Measurements from ENCODE around the gene CMSS1.

Gene CMSS1

DNA sequence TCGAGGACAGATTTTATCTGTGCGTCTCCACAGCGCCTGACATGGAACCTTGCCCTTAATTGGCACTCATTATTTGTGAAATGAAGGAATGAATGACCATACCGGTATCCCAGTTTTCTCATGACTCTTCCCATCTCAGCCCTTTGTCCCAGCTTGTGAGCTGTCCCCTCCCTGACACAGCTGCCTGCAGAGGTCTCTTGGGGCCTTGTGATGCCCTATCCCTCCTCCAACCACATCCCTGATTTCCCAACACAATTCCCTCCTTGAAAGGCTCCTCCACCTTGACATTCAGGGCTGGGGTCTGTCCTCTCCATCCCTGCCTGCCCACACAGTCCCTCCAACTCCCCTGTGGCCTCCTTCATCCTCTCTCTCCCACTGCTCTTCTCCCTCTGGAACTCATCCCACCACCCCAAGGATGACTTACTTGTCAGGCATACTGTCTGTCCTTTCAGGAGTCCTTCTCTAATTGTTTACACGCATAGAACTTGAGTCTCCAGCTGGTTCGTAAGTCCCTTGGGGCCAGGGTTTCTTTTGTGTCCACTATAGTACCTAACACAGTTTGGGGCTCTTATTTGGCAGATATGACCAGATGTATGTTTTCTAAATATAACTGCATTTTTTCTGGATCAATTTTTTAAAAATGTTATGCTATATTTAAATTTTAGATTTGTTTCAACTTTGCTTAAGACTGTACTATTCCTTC is 332.2 kb downstream of the CMSS1 start:
- Histone ChIP-seq H3K27me3 (ENCODE audit: control insufficient read depth in 1 of 2, insufficient read depth in 2 of 2, low read length in 2 of 2) (no peaks in the 10 kb centered on the region), H3K9me3 (ENCODE audit: control insufficient read depth in 2 of 2, low read length in 2 of 2) (no peaks in the 10 kb centered on the region), H3K4me1 (ENCODE audit: control insufficient read depth, insufficient read depth, low read length) (no peaks in the 10 kb centered on the region), H3K27ac (ENCODE audit: low read length) (peak overlapping the region; percentile 47), H3K4me3 (ENCODE audit: low read length in 2 of 2) (no peak overlapping the region), H3K9ac (ENCODE audit: low read length in 2 of 2) (no peak overlapping the region), H3K36me3 (ENCODE audit: control insufficient read depth in 2 of 2, insufficient read depth in 2 of 2, low read length in 2 of 2) (no peaks in the 10 kb centered on the region)

DNA sequence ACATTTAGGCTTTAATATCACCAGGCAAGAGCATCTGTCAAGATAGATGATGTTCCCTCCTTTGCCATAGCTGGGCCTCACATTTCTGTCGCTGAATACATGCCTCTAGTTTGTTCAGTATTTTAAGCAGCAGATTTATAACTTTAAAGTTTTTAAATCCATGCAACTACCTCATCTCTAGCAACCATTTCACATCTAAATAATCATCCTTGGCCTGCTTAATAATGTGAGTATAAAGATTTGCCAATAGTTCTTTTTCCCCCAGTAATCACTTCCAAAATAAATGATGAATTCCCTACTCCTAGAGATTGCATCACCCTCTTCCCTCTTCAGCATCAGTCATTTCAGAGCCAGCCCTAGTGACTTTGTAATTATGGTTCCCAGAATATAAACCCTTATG is 332.8 kb downstream of the CMSS1 start:
- Histone ChIP-seq H3K9me3 (ENCODE audit: control insufficient read depth in 2 of 2, low read length in 2 of 2) (peaks cover 0 to 5% of the 10 kb centered on the region in 2 donors), H3K4me3 (ENCODE audit: low read length in 2 of 2) (no peak overlapping the region), H3K27me3 (ENCODE audit: control insufficient read depth in 1 of 2, insufficient read depth in 2 of 2, low read length in 2 of 2) (no peaks in the 10 kb centered on the region), H3K36me3 (ENCODE audit: control insufficient read depth in 2 of 2, insufficient read depth in 2 of 2, low read length in 2 of 2) (no peaks in the 10 kb centered on the region), H3K9ac (ENCODE audit: low read length in 2 of 2) (no peak overlapping the region), H3K27ac (ENCODE audit: low read length) (no peak overlapping the region), H3K4me1 (ENCODE audit: control insufficient read depth, insufficient read depth, low read length) (no peaks in the 10 kb centered on the region)

DNA sequence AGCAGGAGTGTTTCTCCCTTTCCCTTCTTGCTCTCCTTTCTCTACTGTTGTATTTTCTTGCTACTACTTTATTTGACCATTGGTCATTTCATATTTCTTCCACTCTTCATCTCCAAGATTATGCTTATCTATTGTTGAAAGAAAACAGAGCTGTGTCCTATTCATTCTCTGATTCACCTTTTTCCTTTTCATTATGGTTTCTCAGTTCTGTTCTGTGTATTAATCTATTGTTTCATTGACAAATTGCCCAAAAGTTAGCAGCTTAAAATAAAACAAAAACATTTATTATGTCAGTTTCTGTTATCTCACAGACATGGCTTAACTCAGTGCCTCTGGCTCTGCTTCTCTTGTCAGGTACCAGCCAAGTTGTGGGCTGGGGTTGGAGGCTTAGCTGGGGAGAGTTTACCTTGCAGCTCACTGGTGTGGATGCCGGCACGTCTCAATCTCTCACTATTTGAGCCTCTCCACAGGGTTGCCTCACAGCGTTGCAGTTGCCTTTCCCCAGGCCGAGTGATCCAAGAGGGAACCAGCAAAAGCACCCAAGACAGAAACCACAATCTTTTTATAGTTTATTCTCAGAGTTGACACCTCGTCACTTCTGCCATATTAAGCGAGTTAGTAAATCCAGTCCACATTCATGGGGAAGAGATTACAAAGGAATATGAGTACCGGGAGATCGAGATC is 333.5 kb downstream of the CMSS1 start:
- Histone ChIP-seq H3K4me1 (ENCODE audit: control insufficient read depth, insufficient read depth, low read length) (no peaks in the 10 kb centered on the region), H3K4me3 (ENCODE audit: low read length in 2 of 2) (no peak overlapping the region), H3K9ac (ENCODE audit: low read length in 2 of 2) (no peak overlapping the region), H3K9me3 (ENCODE audit: control insufficient read depth in 2 of 2, low read length in 2 of 2) (peaks cover 0 to 6% of the 10 kb centered on the region in 2 donors), H3K27me3 (ENCODE audit: control insufficient read depth in 1 of 2, insufficient read depth in 2 of 2, low read length in 2 of 2) (no peaks in the 10 kb centered on the region), H3K36me3 (ENCODE audit: control insufficient read depth in 2 of 2, insufficient read depth in 2 of 2, low read length in 2 of 2) (no peaks in the 10 kb centered on the region), H3K27ac (ENCODE audit: low read length) (peak overlapping the region; percentile 18)

DNA sequence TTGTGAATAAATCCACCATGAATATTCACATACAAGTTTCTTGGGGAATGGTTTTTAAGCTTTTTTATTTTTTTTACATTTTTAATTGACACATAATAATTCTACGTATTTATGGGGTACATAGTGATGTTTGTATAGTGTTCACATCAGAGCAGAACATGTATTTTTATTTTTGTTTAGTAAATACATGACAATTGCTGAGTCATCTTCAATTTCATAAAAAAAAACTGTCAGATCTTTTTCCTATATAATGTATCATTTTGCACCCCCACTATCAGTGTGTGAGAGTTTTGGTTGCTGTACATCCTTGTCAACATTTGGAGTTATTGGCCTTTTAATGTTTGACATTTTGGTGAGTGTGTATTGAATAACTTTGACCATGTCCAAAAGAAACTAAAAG is 336.5 kb downstream of the CMSS1 start:
- no peaks in the 10 kb centered on the region for H3K4me1 ChIP-seq (ENCODE audit: control insufficient read depth, insufficient read depth, low read length)
- no peak overlapping the region for H3K4me3 ChIP-seq (ENCODE audit: low read length in 2 of 2)
- no peak overlapping the region for H3K27ac ChIP-seq (ENCODE audit: low read length)
- peaks cover 0 to 6% of the 10 kb centered on the region in 2 donors for H3K9me3 ChIP-seq (ENCODE audit: control insufficient read depth in 2 of 2, low read length in 2 of 2)
- no peak overlapping the region for H3K9ac ChIP-seq (ENCODE audit: low read length in 2 of 2)
- no peaks in the 10 kb centered on the region for H3K36me3 ChIP-seq (ENCODE audit: control insufficient read depth in 2 of 2, insufficient read depth in 2 of 2, low read length in 2 of 2)
- no peaks in the 10 kb centered on the region for H3K27me3 ChIP-seq (ENCODE audit: control insufficient read depth in 1 of 2, insufficient read depth in 2 of 2, low read length in 2 of 2)

DNA sequence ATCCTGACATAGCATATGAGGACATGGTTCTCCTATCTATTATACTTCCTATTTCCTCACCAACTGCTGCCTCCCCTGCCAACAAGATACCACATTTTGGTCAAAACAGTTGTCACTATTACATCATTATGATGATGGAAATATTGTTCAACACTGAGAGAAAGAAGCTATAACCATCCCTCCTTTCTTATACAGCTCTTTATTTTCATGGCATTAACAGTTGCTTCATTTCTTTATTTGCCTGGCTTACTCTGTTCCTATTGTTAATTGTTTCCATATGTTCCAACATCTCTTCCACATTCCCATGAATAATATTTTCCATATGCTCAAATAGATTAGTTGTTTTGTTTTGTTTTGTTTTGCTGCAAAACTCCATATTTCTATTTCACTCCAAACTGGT is 337.5 kb downstream of the CMSS1 start:
- H3K4me1 ChIP-seq (ENCODE audit: control insufficient read depth, insufficient read depth, low read length) = no peaks in the 10 kb centered on the region
- no peak overlapping the region for H3K27ac ChIP-seq (ENCODE audit: low read length)

DNA sequence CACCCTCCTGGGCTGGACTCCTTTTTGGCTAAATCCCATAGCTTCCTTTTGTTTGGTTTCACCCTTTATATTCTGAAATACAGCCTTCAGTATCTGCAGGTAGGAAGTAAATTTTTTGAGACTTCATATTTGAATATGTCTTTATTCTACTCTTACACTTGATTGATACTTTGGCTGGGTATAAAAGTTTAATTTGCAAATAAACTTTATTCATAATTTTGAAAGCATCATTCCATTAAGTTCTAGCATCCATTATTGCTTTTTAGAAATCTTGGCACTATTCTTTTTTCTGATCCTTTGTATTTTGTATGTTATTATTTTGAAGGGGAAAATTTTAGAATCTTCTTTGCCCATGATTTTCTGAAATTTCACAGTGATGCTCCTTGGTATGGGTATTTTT is 337.9 kb downstream of the CMSS1 start:
- H3K36me3 ChIP-seq (ENCODE audit: control insufficient read depth in 2 of 2, insufficient read depth in 2 of 2, low read length in 2 of 2) = no peaks in the 10 kb centered on the region
- no peaks in the 10 kb centered on the region for H3K27me3 ChIP-seq (ENCODE audit: control insufficient read depth in 1 of 2, insufficient read depth in 2 of 2, low read length in 2 of 2)
- H3K27ac ChIP-seq (ENCODE audit: low read length) = no peak overlapping the region
- peaks cover 0 to 6% of the 10 kb centered on the region in 2 donors for H3K9me3 ChIP-seq (ENCODE audit: control insufficient read depth in 2 of 2, low read length in 2 of 2)
- H3K4me3 ChIP-seq (ENCODE audit: low read length in 2 of 2) = no peak overlapping the region
- no peaks in the 10 kb centered on the region for H3K4me1 ChIP-seq (ENCODE audit: control insufficient read depth, insufficient read depth, low read length)
- no peak overlapping the region for H3K9ac ChIP-seq (ENCODE audit: low read length in 2 of 2)

More for the DNA sequence above, 337.5 kb downstream of the CMSS1 start:
- H3K9me3 ChIP-seq (ENCODE audit: control insufficient read depth in 2 of 2, low read length in 2 of 2) = peaks cover 0 to 6% of the 10 kb centered on the region in 2 donors
- no peak overlapping the region for H3K4me3 ChIP-seq (ENCODE audit: low read length in 2 of 2)
- no peaks in the 10 kb centered on the region for H3K27me3 ChIP-seq (ENCODE audit: control insufficient read depth in 1 of 2, insufficient read depth in 2 of 2, low read length in 2 of 2)
- H3K36me3 ChIP-seq (ENCODE audit: control insufficient read depth in 2 of 2, insufficient read depth in 2 of 2, low read length in 2 of 2) = no peaks in the 10 kb centered on the region
- no peak overlapping the region for H3K9ac ChIP-seq (ENCODE audit: low read length in 2 of 2)

DNA sequence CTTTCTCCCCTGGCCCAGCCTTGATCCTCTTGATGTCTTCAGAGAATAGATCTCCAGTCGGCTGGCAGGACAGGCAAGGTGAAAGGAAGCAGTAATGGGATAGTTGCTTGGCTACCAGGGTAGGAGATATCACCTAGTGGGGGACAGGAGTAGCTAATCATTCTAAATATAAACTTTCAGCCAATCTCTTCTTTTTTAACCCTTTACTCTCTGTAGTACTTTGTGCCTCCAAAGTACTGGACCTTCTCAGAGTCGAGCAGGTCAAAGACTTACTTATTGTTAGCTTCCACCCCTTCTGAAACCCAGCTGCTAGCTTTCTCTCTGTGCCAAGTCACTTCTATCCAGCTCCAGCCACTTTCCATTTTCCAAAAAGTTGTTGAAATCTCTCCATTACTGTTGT is 340.0 kb downstream of the CMSS1 start:
- Histone ChIP-seq H3K27ac (ENCODE audit: low read length) (no peak overlapping the region), H3K4me3 (ENCODE audit: low read length in 2 of 2) (no peak overlapping the region), H3K4me1 (ENCODE audit: control insufficient read depth, insufficient read depth, low read length) (no peaks in the 10 kb centered on the region), H3K27me3 (ENCODE audit: control insufficient read depth in 1 of 2, insufficient read depth in 2 of 2, low read length in 2 of 2) (no peaks in the 10 kb centered on the region), H3K9me3 (ENCODE audit: control insufficient read depth in 2 of 2, low read length in 2 of 2) (peaks cover 0 to 6% of the 10 kb centered on the region in 2 donors), H3K9ac (ENCODE audit: low read length in 2 of 2) (no peak overlapping the region), H3K36me3 (ENCODE audit: control insufficient read depth in 2 of 2, insufficient read depth in 2 of 2, low read length in 2 of 2) (no peaks in the 10 kb centered on the region)

DNA sequence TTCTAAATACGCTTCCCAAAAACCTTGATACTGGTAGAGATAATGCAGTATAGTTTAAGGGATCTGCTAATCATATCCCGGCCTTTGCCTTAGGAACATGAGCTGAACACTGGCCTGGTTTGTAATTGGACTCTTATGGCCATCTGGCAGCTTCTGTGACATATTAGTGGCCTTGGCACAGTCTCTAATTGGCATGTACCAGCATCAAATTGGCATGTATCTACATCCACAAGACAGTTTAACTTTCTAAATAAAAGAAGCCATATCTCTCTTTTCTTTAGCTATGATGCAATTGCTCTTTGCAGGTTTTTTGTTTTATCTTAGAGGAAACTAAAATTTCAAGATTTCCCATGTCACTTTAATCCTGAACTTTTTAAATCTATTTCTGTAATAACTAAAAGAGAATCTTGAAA is 341.3 kb downstream of the CMSS1 start:
- Histone ChIP-seq H3K27ac (ENCODE audit: low read length) (no peak overlapping the region), H3K9ac (ENCODE audit: low read length in 2 of 2) (no peak overlapping the region), H3K4me1 (ENCODE audit: control insufficient read depth, insufficient read depth, low read length) (no peaks in the 10 kb centered on the region), H3K27me3 (ENCODE audit: control insufficient read depth in 1 of 2, insufficient read depth in 2 of 2, low read length in 2 of 2) (no peaks in the 10 kb centered on the region), H3K9me3 (ENCODE audit: control insufficient read depth in 2 of 2, low read length in 2 of 2) (peaks cover 0 to 6% of the 10 kb centered on the region in 2 donors), H3K4me3 (ENCODE audit: low read length in 2 of 2) (no peak overlapping the region), H3K36me3 (ENCODE audit: control insufficient read depth in 2 of 2, insufficient read depth in 2 of 2, low read length in 2 of 2) (no peaks in the 10 kb centered on the region)

DNA sequence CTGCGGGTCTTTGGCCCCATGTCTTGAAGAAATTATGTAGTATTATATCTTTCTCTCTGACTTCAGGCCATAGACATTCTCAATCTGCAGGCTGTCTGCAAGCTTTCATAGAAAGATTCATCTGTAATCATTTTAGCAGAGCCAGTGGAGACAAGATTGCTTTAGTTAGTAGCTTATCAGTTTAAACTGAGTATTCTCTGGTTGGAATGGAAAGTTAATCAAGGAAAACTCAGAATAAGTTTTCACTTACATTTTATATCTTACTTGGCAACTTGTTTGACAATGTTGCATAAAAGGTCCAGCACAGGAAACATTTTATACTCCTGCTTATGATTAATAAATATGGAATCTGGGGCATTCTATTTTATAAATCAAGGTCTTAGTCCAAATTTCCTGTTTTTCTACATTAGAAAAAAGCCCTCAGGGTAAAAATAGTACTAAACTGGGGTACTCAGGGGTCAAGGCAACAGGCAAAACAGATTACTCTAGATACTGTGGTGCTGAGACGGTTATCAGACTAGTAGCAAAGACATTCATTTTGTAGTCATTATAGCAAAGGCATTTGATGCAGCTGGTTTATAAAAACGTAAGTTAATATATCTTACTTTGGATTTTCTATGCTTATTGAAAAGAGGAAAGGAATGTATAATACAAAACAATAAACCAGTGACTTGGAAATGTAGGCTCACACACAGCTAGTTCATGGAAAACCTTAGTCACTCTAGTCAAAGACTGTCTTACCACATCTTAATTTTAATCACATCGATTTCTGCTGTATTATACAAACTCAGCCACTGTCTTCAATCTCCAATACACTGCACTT is 341.9 kb downstream of the CMSS1 start:
- no peak overlapping the region for H3K9ac ChIP-seq (ENCODE audit: low read length in 2 of 2)
- H3K36me3 ChIP-seq (ENCODE audit: control insufficient read depth in 2 of 2, insufficient read depth in 2 of 2, low read length in 2 of 2) = no peaks in the 10 kb centered on the region

DNA sequence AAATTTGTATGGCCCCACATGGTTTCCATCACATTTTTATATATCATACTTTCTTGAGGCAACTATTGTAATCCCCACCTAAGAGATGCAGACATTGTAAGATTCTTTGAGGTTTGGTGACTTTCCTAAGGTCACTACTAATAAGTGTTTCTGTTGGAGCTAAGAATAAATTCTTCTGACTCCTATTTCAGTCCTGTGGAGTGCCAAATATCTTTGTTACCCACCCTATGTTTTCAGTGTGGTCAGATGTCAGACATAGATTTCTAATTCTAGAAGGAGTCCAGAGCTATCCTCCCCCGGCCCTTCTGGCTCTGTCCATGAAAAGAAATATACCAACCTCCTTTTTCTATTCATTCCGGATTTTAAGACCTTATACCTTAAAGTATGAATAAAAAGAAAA is 342.9 kb downstream of the CMSS1 start:
- Histone ChIP-seq H3K9me3 (ENCODE audit: control insufficient read depth in 2 of 2, low read length in 2 of 2) (no peaks in the 10 kb centered on the region), H3K4me1 (ENCODE audit: control insufficient read depth, insufficient read depth, low read length) (no peaks in the 10 kb centered on the region), H3K4me3 (ENCODE audit: low read length in 2 of 2) (no peak overlapping the region), H3K36me3 (ENCODE audit: control insufficient read depth in 2 of 2, insufficient read depth in 2 of 2, low read length in 2 of 2) (no peaks in the 10 kb centered on the region), H3K27ac (ENCODE audit: low read length) (no peak overlapping the region), H3K9ac (ENCODE audit: low read length in 2 of 2) (no peak overlapping the region), H3K27me3 (ENCODE audit: control insufficient read depth in 1 of 2, insufficient read depth in 2 of 2, low read length in 2 of 2) (no peaks in the 10 kb centered on the region)

More for the DNA sequence above, 341.9 kb downstream of the CMSS1 start:
- no peak overlapping the region for H3K27ac ChIP-seq (ENCODE audit: low read length)
- H3K9me3 ChIP-seq (ENCODE audit: control insufficient read depth in 2 of 2, low read length in 2 of 2) = peaks cover 0 to 6% of the 10 kb centered on the region in 2 donors
- no peaks in the 10 kb centered on the region for H3K4me1 ChIP-seq (ENCODE audit: control insufficient read depth, insufficient read depth, low read length)
- H3K4me3 ChIP-seq (ENCODE audit: low read length in 2 of 2) = no peak overlapping the region
- H3K27me3 ChIP-seq (ENCODE audit: control insufficient read depth in 1 of 2, insufficient read depth in 2 of 2, low read length in 2 of 2) = no peaks in the 10 kb centered on the region
